Esophagus squamous epithelium (tissue), 4 donors: ENCODE measurements around the gene SETBP1.

Experiments
- POLR2A ChIP-seq, 4 donors: fragments of 450-650 bp; IDR thresholded peaks; one replicate each; pipeline ENCODE4 v1.6.1; 2017; ENCODE audit warnings: antibody characterized with exemption in 4 of 4, mild to moderate bottlenecking in 4 of 4, moderate library complexity in 3 of 4
- TF ChIP-seq, protein P1 (sequence below), 6 experiments: fragments of 450-650 bp in 4 of 6; fragments of 200-600 bp in 2 of 6; sonication (generic) in 2 of 6; IDR thresholded peaks; one replicate each; pipeline ENCODE4 v1.5.1; 2016 to 2019; ENCODE audit warnings: antibody characterized with exemption in 6 of 6, mild to moderate bottlenecking in 4 of 6, moderate library complexity in 4 of 6

DNA sequence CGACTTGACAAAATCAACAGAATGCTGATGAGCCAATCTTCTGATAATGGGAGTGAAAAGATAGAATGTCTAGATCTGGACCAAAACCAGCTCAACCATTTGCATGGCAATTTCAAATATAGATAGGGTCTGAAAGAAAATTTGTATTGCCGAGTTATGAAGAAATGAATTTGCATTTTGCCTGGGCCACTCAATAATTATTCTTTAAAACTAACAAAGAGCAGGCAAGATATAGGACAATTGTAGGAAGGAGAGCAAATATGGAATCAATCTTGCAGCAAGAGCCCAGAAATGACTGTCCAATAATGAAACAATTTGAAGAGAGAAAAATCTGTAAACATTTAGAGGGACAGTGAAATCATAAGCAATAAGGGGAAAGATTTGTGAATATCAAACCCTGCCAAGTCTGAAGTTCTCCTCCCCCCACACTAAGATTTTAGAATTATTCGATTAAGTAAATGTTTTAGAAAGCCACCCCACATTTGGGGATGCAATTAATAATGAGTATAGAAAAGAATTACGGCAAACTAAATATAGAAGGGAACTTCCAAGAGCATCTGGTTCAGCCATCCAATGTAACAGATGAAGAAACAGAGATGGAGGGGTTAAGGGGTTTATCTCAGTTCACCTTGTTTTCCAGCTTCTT is 377.4 kb downstream of the SETBP1 start:
- TF ChIP-seq, protein P1, sequence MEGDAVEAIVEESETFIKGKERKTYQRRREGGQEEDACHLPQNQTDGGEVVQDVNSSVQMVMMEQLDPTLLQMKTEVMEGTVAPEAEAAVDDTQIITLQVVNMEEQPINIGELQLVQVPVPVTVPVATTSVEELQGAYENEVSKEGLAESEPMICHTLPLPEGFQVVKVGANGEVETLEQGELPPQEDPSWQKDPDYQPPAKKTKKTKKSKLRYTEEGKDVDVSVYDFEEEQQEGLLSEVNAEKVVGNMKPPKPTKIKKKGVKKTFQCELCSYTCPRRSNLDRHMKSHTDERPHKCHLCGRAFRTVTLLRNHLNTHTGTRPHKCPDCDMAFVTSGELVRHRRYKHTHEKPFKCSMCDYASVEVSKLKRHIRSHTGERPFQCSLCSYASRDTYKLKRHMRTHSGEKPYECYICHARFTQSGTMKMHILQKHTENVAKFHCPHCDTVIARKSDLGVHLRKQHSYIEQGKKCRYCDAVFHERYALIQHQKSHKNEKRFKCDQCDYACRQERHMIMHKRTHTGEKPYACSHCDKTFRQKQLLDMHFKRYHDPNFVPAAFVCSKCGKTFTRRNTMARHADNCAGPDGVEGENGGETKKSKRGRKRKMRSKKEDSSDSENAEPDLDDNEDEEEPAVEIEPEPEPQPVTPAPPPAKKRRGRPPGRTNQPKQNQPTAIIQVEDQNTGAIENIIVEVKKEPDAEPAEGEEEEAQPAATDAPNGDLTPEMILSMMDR (IDR thresholded peaks at IDR 0.05): no peak
- no peak for TF ChIP-seq POLR2A (IDR thresholded peaks at IDR 0.05)
